ENCODE data around the gene FIGLA.
"Not testable (repeated sequence)": the region's sequence is repeated elsewhere in the genome, so short reads cannot be mapped to it uniquely, and the experiment has no call there.

FIGLA gene

DNA sequence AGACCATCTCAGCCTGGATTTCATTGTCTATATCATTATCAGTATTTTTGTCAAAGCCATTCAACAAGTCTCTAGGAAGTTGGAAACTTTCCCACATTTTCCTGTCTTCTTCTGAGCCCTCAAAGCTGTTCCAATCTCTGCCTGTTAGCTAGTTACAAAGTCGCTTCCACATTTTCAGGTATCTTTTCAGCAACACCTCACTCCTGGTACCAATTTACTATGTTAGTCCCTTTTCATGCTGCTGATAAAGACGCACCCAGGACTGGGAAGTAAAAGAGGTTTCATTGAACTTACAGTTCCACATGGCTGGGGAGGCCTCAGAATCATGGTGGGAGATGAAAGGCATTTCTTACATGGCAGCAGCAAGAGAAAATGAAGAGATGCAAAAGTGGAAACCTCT is 9.3 kb upstream of the FIGLA start:
- H3K4me3 ChIP-seq (ENCODE audit: low read depth, low read length): no peak overlapping the region
- no peak for DNase-seq
- no peaks in the 10 kb centered on the region for H3K36me3 ChIP-seq
- TF ChIP-seq, protein P1, sequence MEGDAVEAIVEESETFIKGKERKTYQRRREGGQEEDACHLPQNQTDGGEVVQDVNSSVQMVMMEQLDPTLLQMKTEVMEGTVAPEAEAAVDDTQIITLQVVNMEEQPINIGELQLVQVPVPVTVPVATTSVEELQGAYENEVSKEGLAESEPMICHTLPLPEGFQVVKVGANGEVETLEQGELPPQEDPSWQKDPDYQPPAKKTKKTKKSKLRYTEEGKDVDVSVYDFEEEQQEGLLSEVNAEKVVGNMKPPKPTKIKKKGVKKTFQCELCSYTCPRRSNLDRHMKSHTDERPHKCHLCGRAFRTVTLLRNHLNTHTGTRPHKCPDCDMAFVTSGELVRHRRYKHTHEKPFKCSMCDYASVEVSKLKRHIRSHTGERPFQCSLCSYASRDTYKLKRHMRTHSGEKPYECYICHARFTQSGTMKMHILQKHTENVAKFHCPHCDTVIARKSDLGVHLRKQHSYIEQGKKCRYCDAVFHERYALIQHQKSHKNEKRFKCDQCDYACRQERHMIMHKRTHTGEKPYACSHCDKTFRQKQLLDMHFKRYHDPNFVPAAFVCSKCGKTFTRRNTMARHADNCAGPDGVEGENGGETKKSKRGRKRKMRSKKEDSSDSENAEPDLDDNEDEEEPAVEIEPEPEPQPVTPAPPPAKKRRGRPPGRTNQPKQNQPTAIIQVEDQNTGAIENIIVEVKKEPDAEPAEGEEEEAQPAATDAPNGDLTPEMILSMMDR (IDR thresholded peaks at IDR 0.05; ENCODE audit: low read depth, low read length): no peak
- H3K9me3 ChIP-seq (ENCODE audit: severe bottlenecking): peaks cover 10% of the 10 kb centered on the region
- H3K27me3 ChIP-seq (ENCODE audit: insufficient read depth, low read depth, severe bottlenecking): no peaks in the 10 kb centered on the region
- no peak overlapping the region for H3K27ac ChIP-seq

DNA sequence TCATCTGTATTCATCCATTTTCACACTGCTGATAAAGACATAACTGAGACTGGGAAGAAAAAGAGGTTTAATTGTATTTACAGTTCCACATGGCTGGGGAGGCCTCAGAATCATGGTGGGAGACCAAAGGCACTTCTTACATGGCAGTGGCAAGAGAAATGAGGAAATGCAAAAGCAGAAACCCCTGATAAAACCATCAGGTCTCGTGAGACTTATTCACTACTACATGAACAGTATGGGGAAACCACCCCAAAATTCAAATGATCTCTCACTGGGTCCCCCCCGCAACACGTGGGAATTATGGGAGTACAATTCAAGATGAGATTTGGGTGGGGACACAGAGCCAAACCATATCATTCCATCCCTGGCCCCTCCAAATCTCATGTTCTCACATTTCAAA is 7.6 kb upstream of the FIGLA start:
- not testable (repeated sequence) for H3K36me3 ChIP-seq; DNase-seq; H3K27me3 ChIP-seq (ENCODE audit: insufficient read depth, low read depth, severe bottlenecking); H3K4me3 ChIP-seq (ENCODE audit: low read depth, low read length); H3K27ac ChIP-seq
- peaks cover 10% of the 10 kb centered on the region for H3K9me3 ChIP-seq (ENCODE audit: severe bottlenecking)

DNA sequence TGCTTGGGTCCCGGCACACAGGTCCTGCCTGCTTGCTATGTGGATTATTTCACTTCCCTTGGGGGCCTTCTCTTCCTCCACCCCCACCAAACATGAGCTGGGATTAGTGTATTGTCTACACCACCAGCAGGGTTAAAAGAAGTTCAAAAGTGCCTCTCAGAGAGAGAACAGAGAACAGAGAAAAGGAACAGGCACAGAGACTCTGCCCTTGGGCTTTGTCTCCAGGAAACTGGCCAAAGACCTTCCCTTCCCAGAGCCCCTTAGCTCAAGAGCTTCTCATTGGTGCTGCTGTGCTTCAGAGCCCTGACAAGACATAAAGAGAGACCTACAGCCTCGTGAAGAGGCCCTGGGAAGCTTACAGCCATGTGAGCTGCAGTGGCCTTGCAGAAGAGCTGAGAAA is 7.1 kb upstream of the FIGLA start:
- TF ChIP-seq, protein P1 (IDR thresholded peaks at IDR 0.05; ENCODE audit: low read depth, low read length): no peak
- Histone ChIP-seq H3K27ac (no peak overlapping the region), H3K4me3 (ENCODE audit: low read depth, low read length) (no peak overlapping the region), H3K36me3 (no peaks in the 10 kb centered on the region), H3K9me3 (ENCODE audit: severe bottlenecking) (peaks cover 10% of the 10 kb centered on the region), H3K27me3 (ENCODE audit: insufficient read depth, low read depth, severe bottlenecking) (no peaks in the 10 kb centered on the region)
- DNase-seq: no peak

- Histone ChIP-seq H3K27ac (no peak overlapping the region), H3K4me3 (ENCODE audit: low read depth, low read length) (no peak overlapping the region), H3K9me3 (ENCODE audit: severe bottlenecking) (peaks cover 10% of the 10 kb centered on the region), H3K36me3 (no peaks in the 10 kb centered on the region), H3K27me3 (ENCODE audit: insufficient read depth, low read depth, severe bottlenecking) (no peaks in the 10 kb centered on the region)
- TF ChIP-seq, protein P1 (IDR thresholded peaks at IDR 0.05; ENCODE audit: low read depth, low read length): no peak
- DNase-seq: peak; percentile 62
These were observed 5.8 kb upstream of the FIGLA start for GRCh38 chr2:70796262-70796661.

- no peak for DNase-seq
- Histone ChIP-seq H3K27ac (no peak overlapping the region), H3K9me3 (ENCODE audit: severe bottlenecking) (peaks cover 10% of the 10 kb centered on the region), H3K27me3 (ENCODE audit: insufficient read depth, low read depth, severe bottlenecking) (no peaks in the 10 kb centered on the region), H3K4me3 (ENCODE audit: low read depth, low read length) (no peak overlapping the region), H3K36me3 (no peaks in the 10 kb centered on the region)
- TF ChIP-seq, protein P1 (IDR thresholded peaks at IDR 0.05; ENCODE audit: low read depth, low read length): no peak
These were observed 4.9 kb upstream of the FIGLA start for GRCh38 chr2:70795164-70795995.

- no peaks in the 10 kb centered on the region for H3K36me3 ChIP-seq
- H3K27ac ChIP-seq: no peak overlapping the region
- no peak for DNase-seq
- no peaks in the 10 kb centered on the region for H3K9me3 ChIP-seq (ENCODE audit: severe bottlenecking)
- TF ChIP-seq, protein P1 (IDR thresholded peaks at IDR 0.05; ENCODE audit: low read depth, low read length): no peak
- no peak overlapping the region for H3K4me3 ChIP-seq (ENCODE audit: low read depth, low read length)
- peaks cover 11% of the 10 kb centered on the region for H3K27me3 ChIP-seq (ENCODE audit: insufficient read depth, low read depth, severe bottlenecking)
These were observed 3.0 kb upstream of the FIGLA start for GRCh38 chr2:70793450-70793849.

Measured in WERI-Rb-1 (cell line).